K562 (cell line): ENCODE measurements around the gene DVL3. TPM values are rescaled to one million over a fixed set of nuclear protein-coding genes. Genes with fewer than 3 reads are reported as not detected.

Source experiments
- DPF2 ChIP-seq: fragments of 450-650 bp; IDR thresholded peaks from 2 replicates; pipeline ENCODE4 v1.6.1; 2016
- EZH2 ChIP-seq: IDR thresholded peaks from 2 replicates; pipeline ENCODE4 v1.6.1; 2012; ENCODE audit warnings: low read depth, mild to moderate bottlenecking, inconsistent platforms, low read length, borderline replicate concordance
- IRF9 ChIP-seq: fragments of 450-650 bp; IDR thresholded peaks from 2 replicates; pipeline ENCODE4 v1.6.1; 2016; ENCODE audit warnings: missing biosample characterization, missing genetic modification characterization
- L3MBTL2 ChIP-seq: fragments of 450-650 bp; IDR thresholded peaks from 2 replicates; pipeline ENCODE4 v1.6.1; 2016; ENCODE audit warnings: mild to moderate bottlenecking, moderate library complexity
- LARP7 ChIP-seq: fragments of 450-650 bp; IDR thresholded peaks from 2 replicates; pipeline ENCODE4 v1.6.1; 2016
- MXI1 ChIP-seq: IDR thresholded peaks from 2 replicates; pipeline ENCODE4 v1.6.1; 2011; ENCODE audit warnings: low read depth, mild to moderate bottlenecking, improper control_type of control experiment, low read length
- NR0B1 ChIP-seq: fragments of 450-650 bp; IDR thresholded peaks from one replicate; pipeline ENCODE4 v1.6.1; 2018; ENCODE audit warnings: mild to moderate bottlenecking, moderate library complexity; ENCODE audit not compliant: partially characterized antibody
- PHTF2 ChIP-seq: fragments of 250-450 bp; sonication (Bioruptor Pico); IDR thresholded peaks from 2 replicates; pipeline ENCODE4 v1.5.0; 2021; ENCODE audit warnings: mild to moderate bottlenecking
- POLR3A ChIP-seq: IDR thresholded peaks from 2 replicates; pipeline ENCODE4 v1.6.1; 2011; ENCODE audit warnings: borderline replicate concordance, mild to moderate bottlenecking, moderate library complexity; ENCODE audit not compliant: insufficient read length, insufficient read depth; ENCODE audit errors: extremely low read depth
- TCF15 ChIP-seq: fragments of 250-450 bp; sonication (Bioruptor Pico); IDR thresholded peaks from 2 replicates; pipeline ENCODE4 v1.8.0; 2022; ENCODE audit warnings: moderate library complexity, mild to moderate bottlenecking, inconsistent platforms
- ZNF212 ChIP-seq: fragments of 450-650 bp; formaldehyde crosslinking; IDR thresholded peaks from 2 replicates; pipeline ENCODE4 v1.4.0; 2020; ENCODE audit warnings: mild to moderate bottlenecking
- ZNF3 ChIP-seq: fragments of 250-450 bp; sonication (Bioruptor Pico); IDR thresholded peaks from 2 replicates; pipeline ENCODE4 v1.5.0; 2021; ENCODE audit warnings: mild to moderate bottlenecking, moderate library complexity
- ZNF311 ChIP-seq: fragments of 250-450 bp; sonication (Bioruptor Pico); IDR thresholded peaks from 2 replicates; pipeline ENCODE4 v1.4.0; 2020; ENCODE audit warnings: mild to moderate bottlenecking, moderate library complexity
- ZNF347 ChIP-seq: fragments of 450-650 bp; formaldehyde crosslinking; IDR thresholded peaks from 2 replicates; pipeline ENCODE4 v1.4.0; 2020; ENCODE audit warnings: low read depth, mild to moderate bottlenecking, moderate library complexity
- ZNF57 ChIP-seq: fragments of 450-650 bp; formaldehyde crosslinking; IDR thresholded peaks from 2 replicates; pipeline ENCODE4 v1.4.0; 2020; ENCODE audit warnings: mild to moderate bottlenecking, moderate library complexity
- ZNF668 ChIP-seq: fragments of 250-450 bp; sonication (Bioruptor Pico); IDR thresholded peaks from 2 replicates; pipeline ENCODE4 v1.8.0; 2022; ENCODE audit warnings: mild to moderate bottlenecking, inconsistent platforms
- polyA plus RNA-seq, 8 experiments: library from polyadenylated mRNA; depleted of rRNA in 4 of 8; stranded (reverse) in 5 of 8; unstranded in 3 of 8; fragments of >200 nt; fragmentation: Nextera tagmentation in 2 of 8; fragmentation: Illumina TruSeq in 1 of 8; extraction: Ambion mirVana in 2 of 8; extraction: Trizol in 1 of 8; gene quantifications; 2 replicates each; pipeline versions ENCODE4 v1.2.1 to v1.2.3, GENCODE V29; 2011 to 2014; ENCODE audit warnings: inconsistent platforms in 1 of 8, missing spikeins in 1 of 8
- total RNA-seq, 7 experiments: library from RNA; depleted of rRNA in 6 of 7; stranded (reverse); fragments of >200 nt in 6 of 7; fragmentation: Illumina TruSeq in 2 of 7; extraction: Trizol in 2 of 7; gene quantifications; 2 replicates each; pipeline versions ENCODE4 v1.2.1 to v1.2.3, GENCODE V29; 2011 to 2021; ENCODE audit warnings: low replicate concordance in 1 of 7
- TF ChIP-seq, protein P1 (sequence below), 2 experiments: IDR thresholded peaks; 2 replicates each; pipeline ENCODE4 v1.6.1; 2011; ENCODE audit warnings: borderline replicate concordance in 1 of 2, control low read depth in 1 of 2, low read depth in 1 of 2, low read length in 1 of 2, mild to moderate bottlenecking in 1 of 2, mixed read lengths in 1 of 2, moderate library complexity in 1 of 2; ENCODE audit not compliant: insufficient read depth in 1 of 2, insufficient read length in 1 of 2, poor library complexity in 1 of 2, severe bottlenecking in 1 of 2; ENCODE audit errors: extremely low read depth in 1 of 2
- TF ChIP-seq, protein P2 (sequence below): fragments of 450-650 bp; IDR thresholded peaks from 2 replicates; pipeline ENCODE4 v1.7.0; 2016; ENCODE audit warnings: borderline replicate concordance
- TF ChIP-seq, protein P3 (sequence below): fragments of 250-450 bp; sonication (Bioruptor Pico); IDR thresholded peaks from 2 replicates; pipeline ENCODE4 v1.5.0; 2021

DVL3 gene
- total and polyA plus RNA-seq, 9 of the 15 experiments (the other 6 are each of a cell fraction or from before 2014, with no cell fraction given) = 3.1 to 57.9 (median 20.1) TPM

- TF ChIP-seq IRF9 = no peak
- TF ChIP-seq DPF2 = no peak
- TF ChIP-seq ZNF212 (CRISPR knock-in tag) = no peak
- no peak for TF ChIP-seq ZNF3 (CRISPR knock-in tag)
- no peak for TF ChIP-seq TCF15
- no peak for TF ChIP-seq PHTF2 (CRISPR knock-in tag)
- no peak for TF ChIP-seq EZH2
- TF ChIP-seq ZNF347 (CRISPR knock-in tag) = no peak
- TF ChIP-seq, protein P1, sequence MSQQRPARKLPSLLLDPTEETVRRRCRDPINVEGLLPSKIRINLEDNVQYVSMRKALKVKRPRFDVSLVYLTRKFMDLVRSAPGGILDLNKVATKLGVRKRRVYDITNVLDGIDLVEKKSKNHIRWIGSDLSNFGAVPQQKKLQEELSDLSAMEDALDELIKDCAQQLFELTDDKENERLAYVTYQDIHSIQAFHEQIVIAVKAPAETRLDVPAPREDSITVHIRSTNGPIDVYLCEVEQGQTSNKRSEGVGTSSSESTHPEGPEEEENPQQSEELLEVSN (IDR thresholded peaks at IDR 0.05; ENCODE audit: borderline replicate concordance in 1 of 2, extremely low read depth in 1 of 2, insufficient read depth in 1 of 2, insufficient read length in 1 of 2, low read depth in 1 of 2, low read length in 1 of 2, poor library complexity in 1 of 2, severe bottlenecking in 1 of 2) = peak; percentile 87 to 97
- no peak for TF ChIP-seq ZNF57 (CRISPR knock-in tag)
- peak; percentile 88 for TF ChIP-seq L3MBTL2
- TF ChIP-seq ZNF668 = no peak
- no peak for TF ChIP-seq LARP7
- TF ChIP-seq POLR3A = no peak
- TF ChIP-seq MXI1 = no peak
- TF ChIP-seq, protein P2, sequence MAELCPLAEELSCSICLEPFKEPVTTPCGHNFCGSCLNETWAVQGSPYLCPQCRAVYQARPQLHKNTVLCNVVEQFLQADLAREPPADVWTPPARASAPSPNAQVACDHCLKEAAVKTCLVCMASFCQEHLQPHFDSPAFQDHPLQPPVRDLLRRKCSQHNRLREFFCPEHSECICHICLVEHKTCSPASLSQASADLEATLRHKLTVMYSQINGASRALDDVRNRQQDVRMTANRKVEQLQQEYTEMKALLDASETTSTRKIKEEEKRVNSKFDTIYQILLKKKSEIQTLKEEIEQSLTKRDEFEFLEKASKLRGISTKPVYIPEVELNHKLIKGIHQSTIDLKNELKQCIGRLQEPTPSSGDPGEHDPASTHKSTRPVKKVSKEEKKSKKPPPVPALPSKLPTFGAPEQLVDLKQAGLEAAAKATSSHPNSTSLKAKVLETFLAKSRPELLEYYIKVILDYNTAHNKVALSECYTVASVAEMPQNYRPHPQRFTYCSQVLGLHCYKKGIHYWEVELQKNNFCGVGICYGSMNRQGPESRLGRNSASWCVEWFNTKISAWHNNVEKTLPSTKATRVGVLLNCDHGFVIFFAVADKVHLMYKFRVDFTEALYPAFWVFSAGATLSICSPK = no peak
- TF ChIP-seq ZNF311 (CRISPR knock-in tag) = no peak
- TF ChIP-seq, protein P3, sequence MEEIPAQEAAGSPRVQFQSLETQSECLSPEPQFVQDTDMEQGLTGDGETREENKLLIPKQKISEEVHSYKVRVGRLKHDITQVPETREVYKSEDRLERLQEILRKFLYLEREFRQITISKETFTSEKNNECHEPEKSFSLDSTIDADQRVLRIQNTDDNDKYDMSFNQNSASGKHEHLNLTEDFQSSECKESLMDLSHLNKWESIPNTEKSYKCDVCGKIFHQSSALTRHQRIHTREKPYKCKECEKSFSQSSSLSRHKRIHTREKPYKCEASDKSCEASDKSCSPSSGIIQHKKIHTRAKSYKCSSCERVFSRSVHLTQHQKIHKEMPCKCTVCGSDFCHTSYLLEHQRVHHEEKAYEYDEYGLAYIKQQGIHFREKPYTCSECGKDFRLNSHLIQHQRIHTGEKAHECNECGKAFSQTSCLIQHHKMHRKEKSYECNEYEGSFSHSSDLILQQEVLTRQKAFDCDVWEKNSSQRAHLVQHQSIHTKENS (CRISPR knock-in tag) = no peak
- no peak for TF ChIP-seq NR0B1
Observed at GRCh38 chr3:184154885-184155643, at the start of gene DVL3 (continued).
